ENCODE data around the gene INHBA. TPM values are rescaled to one million over a fixed set of nuclear protein-coding genes. Genes with fewer than 3 reads are reported as not detected.

The INHBA gene
- total and polyA plus RNA-seq, 2 of the 4 experiments (the other 2 are of a cell fraction), result 60.2 to 112 TPM

DNA sequence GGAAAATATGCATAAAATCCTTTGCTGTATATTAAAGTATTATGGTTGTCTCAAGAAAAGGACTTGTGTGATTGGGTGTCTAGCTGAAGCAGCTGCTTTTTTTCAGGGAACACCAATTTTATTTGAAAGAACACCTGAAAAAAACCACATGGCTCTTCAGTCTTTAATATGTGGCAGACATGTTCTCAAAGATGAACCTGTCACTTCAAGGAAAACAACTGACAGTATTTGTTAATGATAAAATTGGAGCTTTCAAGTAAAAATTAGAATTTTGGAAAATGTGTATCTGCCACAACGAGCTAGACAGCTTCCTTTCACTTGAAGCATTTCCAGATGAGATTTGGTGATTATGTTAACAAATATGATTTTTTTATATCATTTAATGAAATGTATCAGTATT is 59.3 kb downstream of the INHBA start:
- no peak overlapping the region for H3K4ac ChIP-seq (ENCODE audit: low read depth, low read length)
- intact Hi-C loops (cut with micrococcal nuclease), result no loop called here

More for the DNA sequence above, 59.3 kb downstream of the INHBA start:
- H3K18ac ChIP-seq (ENCODE audit: low read depth, low read length), result no peak overlapping the region
- H3K56ac ChIP-seq (ENCODE audit: extremely low read depth, insufficient read depth, low read length), result no peak overlapping the region
- no peak overlapping the region for H2BK15ac ChIP-seq (ENCODE audit: low read depth, low read length)
- H2AK5ac ChIP-seq (ENCODE audit: low read depth, low read length), result no peak overlapping the region
- H2AFZ ChIP-seq (replicated peaks; ENCODE audit: low read length, poor library complexity), result no peak overlapping the region
- no peak for DNase-seq
- in situ Hi-C loops (cut with MboI; ENCODE audit: low sequenced_read_pairs) (no loop called here), dilution Hi-C loops (cut with HindIII; ENCODE audit: low sequenced_read_pairs, unreplicated experiment) (no loop called here)
- TF ChIP-seq POLR2A (IDR thresholded peaks at IDR 0.05; ENCODE audit: low read depth, low read length), result no peak
- TF ChIP-seq RFX5 (IDR thresholded peaks at IDR 0.05; ENCODE audit: low read depth, low read length), result no peak
- TF ChIP-seq RAD21 (IDR thresholded peaks at IDR 0.05; ENCODE audit: low read length), result no peak
- TF ChIP-seq FOS (IDR thresholded peaks at IDR 0.05; ENCODE audit: low read depth, low read length), result no peak
- no peak for TF ChIP-seq BHLHE40 (IDR thresholded peaks at IDR 0.05; ENCODE audit: low read depth, low read length)
- TF ChIP-seq, protein P1, sequence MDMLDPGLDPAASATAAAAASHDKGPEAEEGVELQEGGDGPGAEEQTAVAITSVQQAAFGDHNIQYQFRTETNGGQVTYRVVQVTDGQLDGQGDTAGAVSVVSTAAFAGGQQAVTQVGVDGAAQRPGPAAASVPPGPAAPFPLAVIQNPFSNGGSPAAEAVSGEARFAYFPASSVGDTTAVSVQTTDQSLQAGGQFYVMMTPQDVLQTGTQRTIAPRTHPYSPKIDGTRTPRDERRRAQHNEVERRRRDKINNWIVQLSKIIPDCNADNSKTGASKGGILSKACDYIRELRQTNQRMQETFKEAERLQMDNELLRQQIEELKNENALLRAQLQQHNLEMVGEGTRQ (IDR thresholded peaks at IDR 0.05; ENCODE audit: low read depth, low read length), result no peak
- no peak overlapping the region for H2BK5ac ChIP-seq (ENCODE audit: low read depth, low read length, poor library complexity, severe bottlenecking)
- no peak overlapping the region for H3K27ac ChIP-seq (ENCODE audit: insufficient read depth, low read length)
- WGBS, 2 experiments (ENCODE audit: extremely low coverage in 2 of 2, insufficient read length in 1 of 2), result no CpG with 5 or more reads among the region's 1 CpG
- H3K4me3 ChIP-seq (ENCODE audit: insufficient read depth, low read depth, low read length), result no peak overlapping the region
- H4K20me1 ChIP-seq (ENCODE audit: insufficient read depth, low read length), result no peaks in the 10 kb centered on the region
- no peaks in the 10 kb centered on the region for H3K27me3 ChIP-seq (ENCODE audit: control insufficient read depth, insufficient read depth, low read length)
- no peaks in the 10 kb centered on the region for H3K36me3 ChIP-seq (ENCODE audit: control insufficient read depth, insufficient read depth, low read length)
- no peak overlapping the region for H4K8ac ChIP-seq (ENCODE audit: low read depth in 2 of 2, low read length in 2 of 2)
- H3K9ac ChIP-seq (ENCODE audit: low read depth, low read length), result no peak overlapping the region
- H3K79me1 ChIP-seq (ENCODE audit: low read depth in 1 of 2, low read length in 2 of 2), result no peaks in the 10 kb centered on the region
- no peaks in the 10 kb centered on the region for H3K4me1 ChIP-seq (ENCODE audit: control insufficient read depth, insufficient read depth, low read length)
- no peaks in the 10 kb centered on the region for H3K9me1 ChIP-seq (ENCODE audit: insufficient read depth, low read length)
- no peak overlapping the region for H4K5ac ChIP-seq (ENCODE audit: low read depth, low read length)
- H3K4me2 ChIP-seq (ENCODE audit: low read depth, low read length), result no peak overlapping the region
- no peak overlapping the region for H2BK120ac ChIP-seq (ENCODE audit: low read depth, low read length)
- POLR2A ChIA-PET (ENCODE audit: unreplicated experiment), result no interaction called here
- no peak overlapping the region for H3K23ac ChIP-seq (ENCODE audit: low read depth, low read length)
- no peak overlapping the region for H3K14ac ChIP-seq (replicated peaks; ENCODE audit: low read depth, low read length)
- H4K91ac ChIP-seq (ENCODE audit: insufficient read depth, low read depth, low read length), result no peak overlapping the region
- CTCF ChIA-PET, result no interaction called here
- no peak overlapping the region for H2BK20ac ChIP-seq (ENCODE audit: low read depth, low read length)
- no peak for ATAC-seq (ENCODE audit: low read depth)
- H3K9me3 ChIP-seq (ENCODE audit: control insufficient read depth, insufficient read depth, low read length), result no peaks in the 10 kb centered on the region
- H2AK9ac ChIP-seq (replicated peaks; ENCODE audit: low read depth, low read length, poor library complexity), result no peak overlapping the region
- no TSS peak for BruUV-seq (replicated peaks)

Measured in IMR-90 (cell line).